Measurements from ENCODE around the gene GRIP1. TPM values are rescaled to one million over a fixed set of nuclear protein-coding genes. Genes with fewer than 3 reads are reported as not detected.

GRIP1 gene
- total RNA-seq, 1 donor: under 0.01 TPM

GRCh38 chr12:66398931-66399910 is 279.7 kb downstream of the GRIP1 start:
- Histone ChIP-seq H3K4me2 (ENCODE audit: insufficient read depth, low read length) (no peak overlapping the region), H2AFZ (ENCODE audit: low read length) (no peak overlapping the region)
- no peak for DNase-seq (ENCODE audit: insufficient read length, low spot score, missing footprints)

GRCh38 chr12:66397574-66398290 is 281.1 kb downstream of the GRIP1 start:
- DNase-seq (ENCODE audit: insufficient read length, low spot score, missing footprints): no peak
- no peak overlapping the region for H3K4me2 ChIP-seq (ENCODE audit: insufficient read depth, low read length)
- H3K27ac ChIP-seq (ENCODE audit: low read depth, low read length): no peak overlapping the region
- no peak overlapping the region for H3K4me3 ChIP-seq (ENCODE audit: insufficient read depth, low read length)
- no peak overlapping the region for H2AFZ ChIP-seq (ENCODE audit: low read length)
- H3K79me2 ChIP-seq (ENCODE audit: insufficient read depth, low read length): no peaks in the 10 kb centered on the region
- no peaks in the 10 kb centered on the region for H3K9me3 ChIP-seq (ENCODE audit: low read depth, low read length)
- peaks cover 5% of the 10 kb centered on the region for H3K27me3 ChIP-seq (ENCODE audit: insufficient read depth, low read length)
- no peaks in the 10 kb centered on the region for H4K20me1 ChIP-seq (ENCODE audit: insufficient read depth, low read length)
- H3K36me3 ChIP-seq (ENCODE audit: insufficient read depth, low read length): no peaks in the 10 kb centered on the region
- TF ChIP-seq, protein P1, sequence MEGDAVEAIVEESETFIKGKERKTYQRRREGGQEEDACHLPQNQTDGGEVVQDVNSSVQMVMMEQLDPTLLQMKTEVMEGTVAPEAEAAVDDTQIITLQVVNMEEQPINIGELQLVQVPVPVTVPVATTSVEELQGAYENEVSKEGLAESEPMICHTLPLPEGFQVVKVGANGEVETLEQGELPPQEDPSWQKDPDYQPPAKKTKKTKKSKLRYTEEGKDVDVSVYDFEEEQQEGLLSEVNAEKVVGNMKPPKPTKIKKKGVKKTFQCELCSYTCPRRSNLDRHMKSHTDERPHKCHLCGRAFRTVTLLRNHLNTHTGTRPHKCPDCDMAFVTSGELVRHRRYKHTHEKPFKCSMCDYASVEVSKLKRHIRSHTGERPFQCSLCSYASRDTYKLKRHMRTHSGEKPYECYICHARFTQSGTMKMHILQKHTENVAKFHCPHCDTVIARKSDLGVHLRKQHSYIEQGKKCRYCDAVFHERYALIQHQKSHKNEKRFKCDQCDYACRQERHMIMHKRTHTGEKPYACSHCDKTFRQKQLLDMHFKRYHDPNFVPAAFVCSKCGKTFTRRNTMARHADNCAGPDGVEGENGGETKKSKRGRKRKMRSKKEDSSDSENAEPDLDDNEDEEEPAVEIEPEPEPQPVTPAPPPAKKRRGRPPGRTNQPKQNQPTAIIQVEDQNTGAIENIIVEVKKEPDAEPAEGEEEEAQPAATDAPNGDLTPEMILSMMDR (IDR thresholded peaks at IDR 0.05; ENCODE audit: extremely low read depth, low read depth, low read length): no peak
- no peaks in the 10 kb centered on the region for H3K4me1 ChIP-seq (ENCODE audit: insufficient read depth, low read length)

More at GRCh38 chr12:66398931-66399910, 279.7 kb downstream of the GRIP1 start:
- H3K36me3 ChIP-seq (ENCODE audit: insufficient read depth, low read length): no peaks in the 10 kb centered on the region
- H3K4me3 ChIP-seq (ENCODE audit: insufficient read depth, low read length): no peak overlapping the region
- no peaks in the 10 kb centered on the region for H3K9me3 ChIP-seq (ENCODE audit: low read depth, low read length)
- no peaks in the 10 kb centered on the region for H3K79me2 ChIP-seq (ENCODE audit: insufficient read depth, low read length)
- H3K4me1 ChIP-seq (ENCODE audit: insufficient read depth, low read length): no peaks in the 10 kb centered on the region
- TF ChIP-seq, protein P1 (IDR thresholded peaks at IDR 0.05; ENCODE audit: extremely low read depth, low read depth, low read length): no peak
- H3K27ac ChIP-seq (ENCODE audit: low read depth, low read length): no peak overlapping the region
- no peaks in the 10 kb centered on the region for H4K20me1 ChIP-seq (ENCODE audit: insufficient read depth, low read length)
- no peaks in the 10 kb centered on the region for H3K27me3 ChIP-seq (ENCODE audit: insufficient read depth, low read length)

DNA sequence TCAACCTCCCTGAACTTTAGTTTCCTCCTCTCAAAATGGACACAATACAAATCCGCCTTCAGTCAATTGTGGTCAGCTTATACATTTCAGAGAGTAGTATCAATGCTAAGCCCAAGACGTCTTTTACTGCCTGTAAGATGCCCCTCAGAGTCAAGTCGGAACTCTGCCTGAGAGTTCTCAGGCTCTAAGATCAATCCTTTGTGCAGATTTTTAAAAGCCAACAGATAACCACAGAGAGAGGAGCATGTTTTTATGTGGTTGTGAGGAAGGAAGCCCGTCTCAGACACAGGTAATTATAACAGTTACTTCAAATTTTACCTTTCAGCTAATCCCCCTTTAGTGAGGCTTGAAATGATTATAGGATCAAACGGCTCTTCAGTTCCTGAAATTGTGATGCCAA is 285.0 kb downstream of the GRIP1 start:
- DNase-seq (ENCODE audit: insufficient read length, low spot score, missing footprints): no peak
- Histone ChIP-seq H3K4me2 (ENCODE audit: insufficient read depth, low read length) (no peak overlapping the region), H3K4me1 (ENCODE audit: insufficient read depth, low read length) (no peaks in the 10 kb centered on the region), H4K20me1 (ENCODE audit: insufficient read depth, low read length) (no peaks in the 10 kb centered on the region), H3K27ac (ENCODE audit: low read depth, low read length) (no peak overlapping the region), H3K36me3 (ENCODE audit: insufficient read depth, low read length) (no peaks in the 10 kb centered on the region), H2AFZ (ENCODE audit: low read length) (no peak overlapping the region), H3K9me3 (ENCODE audit: low read depth, low read length) (no peaks in the 10 kb centered on the region), H3K27me3 (ENCODE audit: insufficient read depth, low read length) (peaks cover 8% of the 10 kb centered on the region), H3K4me3 (ENCODE audit: insufficient read depth, low read length) (no peak overlapping the region), H3K79me2 (ENCODE audit: insufficient read depth, low read length) (no peaks in the 10 kb centered on the region)
- TF ChIP-seq, protein P1 (IDR thresholded peaks at IDR 0.05; ENCODE audit: extremely low read depth, low read depth, low read length): no peak
